22Rv1 (cell line): ENCODE data around the gene CCDC120.

ENCODE experiments used
- ZFX ChIP-seq: fragments of 450-650 bp; IDR thresholded peaks from 2 replicates; pipeline ENCODE4 v1.6.1; 2017; ENCODE audit warnings: antibody characterized with exemption, borderline replicate concordance
- TF ChIP-seq, protein P1 (sequence below): fragments of 450-650 bp; IDR thresholded peaks from 2 replicates; pipeline ENCODE4 v1.5.1; 2017; ENCODE audit warnings: mild to moderate bottlenecking

DNA sequence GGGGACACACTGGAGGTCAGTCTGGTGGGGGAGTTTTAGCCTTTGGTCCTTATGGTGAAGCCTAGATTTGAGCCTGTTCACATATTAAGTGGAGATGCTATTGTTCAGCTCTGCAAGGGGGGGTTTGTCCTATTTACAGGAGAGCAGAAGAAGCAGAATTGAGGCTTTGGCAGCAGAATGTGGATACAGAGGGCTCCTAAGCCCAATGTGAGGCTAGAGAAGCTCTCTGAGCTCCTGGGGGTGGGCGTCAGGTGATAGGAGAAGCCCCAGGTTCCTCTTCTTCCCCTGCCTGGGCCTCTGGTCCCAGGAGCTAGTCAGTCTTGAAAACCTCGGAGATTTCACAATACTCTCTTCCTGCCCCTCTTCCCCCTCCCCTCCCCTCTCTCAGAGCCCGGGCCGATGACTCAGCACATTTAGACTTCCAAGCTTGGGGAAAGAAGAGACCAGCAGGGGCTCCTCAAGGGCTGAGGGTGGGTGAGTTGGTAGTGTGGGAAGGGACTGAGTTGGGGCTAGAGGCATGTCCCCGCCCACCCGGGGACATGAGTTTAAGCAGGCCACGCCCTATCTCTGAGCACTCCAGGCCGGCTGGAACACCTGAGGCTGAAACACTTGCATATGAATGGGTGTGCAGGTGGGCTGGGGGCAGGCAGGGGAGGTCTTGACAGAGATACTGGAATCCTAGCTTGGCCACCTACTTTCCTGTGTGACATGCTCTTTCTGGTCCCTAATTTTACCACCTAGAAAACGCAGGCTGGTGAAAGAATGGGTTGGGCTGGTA lies 19.0 kb upstream of the CCDC120 start:
- TF ChIP-seq, protein P1, sequence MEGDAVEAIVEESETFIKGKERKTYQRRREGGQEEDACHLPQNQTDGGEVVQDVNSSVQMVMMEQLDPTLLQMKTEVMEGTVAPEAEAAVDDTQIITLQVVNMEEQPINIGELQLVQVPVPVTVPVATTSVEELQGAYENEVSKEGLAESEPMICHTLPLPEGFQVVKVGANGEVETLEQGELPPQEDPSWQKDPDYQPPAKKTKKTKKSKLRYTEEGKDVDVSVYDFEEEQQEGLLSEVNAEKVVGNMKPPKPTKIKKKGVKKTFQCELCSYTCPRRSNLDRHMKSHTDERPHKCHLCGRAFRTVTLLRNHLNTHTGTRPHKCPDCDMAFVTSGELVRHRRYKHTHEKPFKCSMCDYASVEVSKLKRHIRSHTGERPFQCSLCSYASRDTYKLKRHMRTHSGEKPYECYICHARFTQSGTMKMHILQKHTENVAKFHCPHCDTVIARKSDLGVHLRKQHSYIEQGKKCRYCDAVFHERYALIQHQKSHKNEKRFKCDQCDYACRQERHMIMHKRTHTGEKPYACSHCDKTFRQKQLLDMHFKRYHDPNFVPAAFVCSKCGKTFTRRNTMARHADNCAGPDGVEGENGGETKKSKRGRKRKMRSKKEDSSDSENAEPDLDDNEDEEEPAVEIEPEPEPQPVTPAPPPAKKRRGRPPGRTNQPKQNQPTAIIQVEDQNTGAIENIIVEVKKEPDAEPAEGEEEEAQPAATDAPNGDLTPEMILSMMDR, result no peak
- TF ChIP-seq ZFX, result no peak
